GM12874 (cell line): ENCODE results near the gene LLGL1.

Source experiments
- TF ChIP-seq, protein P1 (sequence below): IDR thresholded peaks from 2 replicates; pipeline ENCODE4 v1.5.1; 2011; ENCODE audit warnings: low read depth, mild to moderate bottlenecking, control low read depth, low read length, moderate library complexity; ENCODE audit not compliant: insufficient read depth

LLGL1 gene

GRCh38 chr17:18194804-18195203 is 30.6 kb upstream of the LLGL1 start:
- TF ChIP-seq, protein P1, sequence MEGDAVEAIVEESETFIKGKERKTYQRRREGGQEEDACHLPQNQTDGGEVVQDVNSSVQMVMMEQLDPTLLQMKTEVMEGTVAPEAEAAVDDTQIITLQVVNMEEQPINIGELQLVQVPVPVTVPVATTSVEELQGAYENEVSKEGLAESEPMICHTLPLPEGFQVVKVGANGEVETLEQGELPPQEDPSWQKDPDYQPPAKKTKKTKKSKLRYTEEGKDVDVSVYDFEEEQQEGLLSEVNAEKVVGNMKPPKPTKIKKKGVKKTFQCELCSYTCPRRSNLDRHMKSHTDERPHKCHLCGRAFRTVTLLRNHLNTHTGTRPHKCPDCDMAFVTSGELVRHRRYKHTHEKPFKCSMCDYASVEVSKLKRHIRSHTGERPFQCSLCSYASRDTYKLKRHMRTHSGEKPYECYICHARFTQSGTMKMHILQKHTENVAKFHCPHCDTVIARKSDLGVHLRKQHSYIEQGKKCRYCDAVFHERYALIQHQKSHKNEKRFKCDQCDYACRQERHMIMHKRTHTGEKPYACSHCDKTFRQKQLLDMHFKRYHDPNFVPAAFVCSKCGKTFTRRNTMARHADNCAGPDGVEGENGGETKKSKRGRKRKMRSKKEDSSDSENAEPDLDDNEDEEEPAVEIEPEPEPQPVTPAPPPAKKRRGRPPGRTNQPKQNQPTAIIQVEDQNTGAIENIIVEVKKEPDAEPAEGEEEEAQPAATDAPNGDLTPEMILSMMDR, result no peak

DNA sequence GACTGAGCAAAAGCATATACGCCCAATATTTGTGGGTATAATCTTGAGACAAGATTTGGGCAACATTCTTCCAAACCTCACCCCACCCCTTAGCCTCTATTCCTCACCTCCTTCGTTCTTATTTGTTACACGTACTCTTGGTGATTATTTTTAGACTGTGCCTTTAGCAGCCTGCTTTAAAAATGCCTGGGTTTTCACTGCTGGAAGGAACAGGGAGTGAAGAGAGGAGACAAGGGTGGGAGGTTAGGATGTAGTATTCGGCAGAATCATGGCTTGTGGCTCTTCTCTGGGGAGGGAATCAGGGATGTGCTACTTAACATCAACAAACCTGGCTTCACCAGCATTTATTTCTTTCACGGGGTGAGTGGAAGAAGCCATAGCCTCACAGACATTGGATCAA is 30.2 kb upstream of the LLGL1 start:
- TF ChIP-seq, protein P1, result no peak

- TF ChIP-seq, protein P1, result no peak
These were observed 27.8 kb upstream of the LLGL1 start for GRCh38 chr17:18197535-18198194.

DNA sequence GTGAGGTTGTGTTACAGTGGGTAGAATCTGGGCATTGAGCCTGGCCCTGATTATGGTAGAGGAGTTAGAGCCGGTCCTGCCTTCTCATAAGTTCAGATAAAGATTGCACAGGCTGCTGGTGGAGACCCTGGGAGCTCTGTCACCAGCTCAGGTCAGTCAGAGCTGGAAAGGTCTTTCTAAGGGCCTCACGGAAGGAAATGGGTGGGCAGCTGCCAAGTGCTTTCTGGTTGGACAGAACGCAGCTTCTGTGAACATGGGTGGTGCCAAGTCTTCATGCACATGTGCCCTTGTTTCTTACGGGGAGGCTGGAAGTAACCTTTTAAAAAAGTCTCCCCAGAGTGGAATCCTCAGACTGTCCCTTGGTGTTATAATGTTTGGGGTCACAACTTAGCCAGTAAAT is 26.9 kb upstream of the LLGL1 start:
- TF ChIP-seq, protein P1, result no peak

DNA sequence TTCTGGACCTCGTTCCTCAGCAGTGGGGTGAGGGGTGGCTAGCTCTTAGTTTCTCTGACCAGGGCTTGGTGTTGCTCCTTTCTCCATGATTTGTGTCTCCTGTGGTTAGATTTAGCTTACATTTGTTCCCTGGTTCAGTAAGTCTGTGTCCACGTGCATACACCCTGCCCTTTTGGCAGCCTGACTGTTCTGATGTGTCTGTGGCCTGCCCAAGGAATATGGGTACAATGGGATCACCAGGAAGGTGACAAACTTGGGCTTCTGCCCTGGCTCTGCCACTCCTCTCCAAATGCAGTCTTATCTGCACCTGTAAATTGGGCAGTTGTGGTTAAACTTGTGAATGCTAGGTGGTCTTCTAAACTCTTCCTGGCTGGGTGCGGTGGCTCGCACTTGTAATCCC is 24.3 kb upstream of the LLGL1 start:
- TF ChIP-seq, protein P1, result no peak

DNA sequence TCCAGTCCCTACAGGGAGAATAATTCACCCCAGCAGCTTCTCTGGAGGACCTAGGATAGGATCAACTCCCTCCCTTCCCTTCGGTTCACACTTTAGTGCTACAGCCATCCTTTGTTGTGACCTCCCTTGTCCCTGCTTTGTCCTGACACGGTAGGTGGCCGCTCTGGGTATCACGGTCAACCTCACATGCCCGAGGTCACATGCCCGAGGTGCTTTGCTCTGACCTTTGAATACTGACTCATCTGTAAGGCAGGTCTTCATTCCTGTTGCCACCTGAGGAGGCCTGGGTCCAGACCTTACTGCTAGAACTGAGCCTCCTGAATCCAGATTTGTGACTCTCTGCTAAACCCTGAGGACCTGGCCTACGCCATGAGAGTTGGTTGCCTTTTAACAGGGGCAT is 22.1 kb upstream of the LLGL1 start:
- TF ChIP-seq, protein P1, result no peak

DNA sequence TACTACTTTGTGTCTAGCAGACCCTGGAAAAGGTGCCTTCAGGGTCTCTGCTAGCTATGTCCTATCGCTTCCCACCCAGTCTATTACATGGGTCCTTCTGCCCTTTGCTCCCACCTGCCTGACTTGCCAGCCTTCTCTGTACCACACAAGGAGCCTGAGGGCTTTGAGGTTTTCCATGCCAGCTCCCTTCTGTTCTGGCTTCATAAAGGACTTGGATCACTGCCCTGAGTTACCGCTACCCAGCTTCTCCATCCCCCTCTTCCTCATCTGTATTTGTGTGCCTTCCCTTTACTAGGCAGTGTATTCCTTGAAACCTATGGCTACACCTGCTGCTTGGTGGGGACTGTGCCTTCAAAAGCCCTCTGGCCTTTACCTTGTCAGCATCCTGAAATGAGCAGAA is 19.6 kb upstream of the LLGL1 start:
- TF ChIP-seq, protein P1, result no peak
